GM12873 (cell line): ENCODE results near the gene GLYATL1.

Experiments
- TF ChIP-seq, protein P1 (sequence below): IDR thresholded peaks from 2 replicates; pipeline ENCODE4 v1.5.1; 2012; ENCODE audit warnings: low read depth, mild to moderate bottlenecking, moderate library complexity, low read length, control low read depth; ENCODE audit not compliant: insufficient read depth; ENCODE audit errors: missing control alignments

Gene GLYATL1

DNA sequence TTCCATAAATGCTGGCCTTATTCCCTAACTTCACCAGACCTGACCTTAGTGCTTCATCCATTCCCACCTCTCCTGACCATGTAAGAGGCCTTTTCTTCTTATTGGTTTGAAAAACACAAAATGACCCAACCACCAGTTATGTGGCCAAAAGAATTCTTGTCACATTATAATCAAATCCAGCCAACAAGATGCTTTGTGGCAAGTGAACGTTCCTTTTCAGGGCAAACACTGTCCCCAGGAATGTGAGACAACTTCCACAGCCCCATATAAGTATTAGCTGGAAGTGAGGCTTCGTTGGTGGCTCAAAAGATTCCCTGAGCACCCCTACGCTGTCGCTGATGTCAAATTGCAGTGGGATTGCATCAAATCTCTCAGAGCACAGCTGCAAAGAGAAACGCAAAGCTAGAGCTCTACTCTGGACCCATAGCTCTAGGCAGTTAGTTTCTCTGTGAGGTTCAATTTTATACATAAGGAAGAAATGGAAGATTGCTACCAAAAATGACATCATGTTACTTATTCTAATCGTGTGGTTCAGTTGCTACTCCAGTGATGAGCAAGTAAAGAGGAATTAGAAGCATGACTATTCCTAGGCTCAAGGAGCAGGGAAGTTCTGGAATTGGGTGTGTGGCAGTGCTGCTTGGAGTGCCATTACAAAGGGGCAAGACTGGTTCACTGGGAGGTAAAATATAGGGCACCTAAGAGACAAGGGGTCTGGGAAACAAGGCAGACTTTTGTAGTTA, 26.1 kb downstream of the GLYATL1 start:
- TF ChIP-seq, protein P1, sequence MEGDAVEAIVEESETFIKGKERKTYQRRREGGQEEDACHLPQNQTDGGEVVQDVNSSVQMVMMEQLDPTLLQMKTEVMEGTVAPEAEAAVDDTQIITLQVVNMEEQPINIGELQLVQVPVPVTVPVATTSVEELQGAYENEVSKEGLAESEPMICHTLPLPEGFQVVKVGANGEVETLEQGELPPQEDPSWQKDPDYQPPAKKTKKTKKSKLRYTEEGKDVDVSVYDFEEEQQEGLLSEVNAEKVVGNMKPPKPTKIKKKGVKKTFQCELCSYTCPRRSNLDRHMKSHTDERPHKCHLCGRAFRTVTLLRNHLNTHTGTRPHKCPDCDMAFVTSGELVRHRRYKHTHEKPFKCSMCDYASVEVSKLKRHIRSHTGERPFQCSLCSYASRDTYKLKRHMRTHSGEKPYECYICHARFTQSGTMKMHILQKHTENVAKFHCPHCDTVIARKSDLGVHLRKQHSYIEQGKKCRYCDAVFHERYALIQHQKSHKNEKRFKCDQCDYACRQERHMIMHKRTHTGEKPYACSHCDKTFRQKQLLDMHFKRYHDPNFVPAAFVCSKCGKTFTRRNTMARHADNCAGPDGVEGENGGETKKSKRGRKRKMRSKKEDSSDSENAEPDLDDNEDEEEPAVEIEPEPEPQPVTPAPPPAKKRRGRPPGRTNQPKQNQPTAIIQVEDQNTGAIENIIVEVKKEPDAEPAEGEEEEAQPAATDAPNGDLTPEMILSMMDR: no peak

DNA sequence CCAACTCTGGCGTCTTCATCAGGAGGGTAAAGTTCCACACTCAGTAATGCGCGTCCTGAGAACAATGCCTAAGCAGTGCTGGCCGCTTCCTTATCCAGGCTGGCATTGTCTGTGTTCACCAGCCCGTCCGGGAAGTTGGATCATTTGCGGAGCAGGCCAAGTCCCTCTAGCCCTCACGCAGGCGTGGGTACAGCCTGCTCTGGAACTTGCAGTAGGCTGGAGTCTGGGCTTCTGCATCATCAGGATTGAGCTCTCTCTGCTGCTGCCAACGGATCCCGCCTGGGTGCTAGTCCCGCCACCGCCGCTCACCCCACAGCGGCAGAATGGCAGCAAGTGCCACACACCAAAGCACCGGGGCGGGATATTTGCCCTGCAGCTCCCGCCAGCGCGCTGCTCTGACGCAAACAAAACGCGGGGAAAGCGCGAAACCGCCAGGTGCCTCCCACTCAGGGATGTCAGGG, 29.0 kb downstream of the GLYATL1 start:
- TF ChIP-seq, protein P1: no peak

DNA sequence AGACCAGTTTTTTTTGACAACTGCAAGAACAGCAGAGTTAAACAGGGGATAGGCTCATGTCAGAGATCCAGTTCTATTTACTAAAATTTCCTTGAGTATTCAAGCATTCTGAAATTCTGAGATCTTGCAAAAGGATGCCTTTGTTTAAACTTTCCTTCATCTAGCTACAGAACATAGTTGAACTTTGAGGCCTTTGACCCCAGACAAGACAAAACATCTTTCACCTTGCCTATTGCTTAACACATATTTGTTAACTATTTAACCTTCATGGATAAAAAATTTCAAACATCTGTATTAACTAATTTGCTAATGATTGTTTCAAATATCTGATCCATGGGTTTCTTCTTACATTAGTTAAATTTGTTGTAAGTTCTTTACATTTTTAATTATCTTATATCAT, 38.2 kb downstream of the GLYATL1 start:
- TF ChIP-seq, protein P1: no peak

DNA sequence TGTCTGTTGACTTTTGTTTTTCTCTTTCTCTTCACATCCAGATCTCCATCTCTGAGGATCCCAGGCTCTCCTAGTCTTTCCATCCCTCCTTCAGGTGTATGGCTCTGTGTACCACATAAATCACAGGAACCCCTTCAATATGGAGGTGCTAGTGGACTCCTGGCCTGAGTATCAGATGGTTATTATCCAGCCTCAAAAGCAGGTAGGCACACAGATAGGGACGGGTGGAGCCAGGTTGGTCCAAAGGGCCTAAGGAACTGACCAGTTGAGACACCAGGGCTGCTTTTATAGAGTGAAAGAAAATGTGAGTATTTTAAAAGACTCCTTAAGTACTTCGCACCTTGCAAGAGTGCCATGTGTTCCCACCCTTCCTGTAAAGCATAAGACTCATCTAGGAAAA, 39.9 kb downstream of the GLYATL1 start:
- TF ChIP-seq, protein P1: no peak

DNA sequence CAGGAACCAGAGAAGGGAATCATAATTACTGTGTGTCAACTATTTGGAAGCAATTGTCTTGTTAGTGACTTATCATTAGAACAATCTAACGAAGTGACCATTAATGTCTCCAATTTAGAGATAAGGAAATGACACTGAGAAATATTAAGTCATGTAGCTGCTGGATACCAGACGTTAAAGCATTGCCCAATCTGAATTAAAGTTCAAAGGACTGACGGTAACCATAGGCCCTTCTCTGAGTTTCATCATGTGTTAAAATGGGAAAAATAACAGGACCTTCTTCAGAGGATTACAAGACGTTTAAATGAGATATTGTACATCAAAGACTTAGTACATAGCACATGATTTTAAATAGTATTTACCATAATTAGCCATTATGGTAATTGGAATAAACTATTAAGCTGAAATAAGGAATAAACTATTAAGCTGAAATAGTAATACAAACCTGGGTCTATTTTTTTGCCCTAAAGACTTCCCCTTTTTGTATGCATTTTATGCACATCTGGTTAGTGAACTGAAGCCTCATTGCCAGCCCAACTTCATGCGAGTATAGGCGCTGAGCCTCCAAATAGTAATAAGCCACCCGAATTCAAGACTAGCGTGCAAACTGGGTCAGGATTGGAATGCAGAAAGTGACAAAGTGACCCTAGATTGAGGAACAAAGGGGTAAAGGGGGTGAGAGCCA, 41.0 kb downstream of the GLYATL1 start:
- TF ChIP-seq, protein P1: no peak

DNA sequence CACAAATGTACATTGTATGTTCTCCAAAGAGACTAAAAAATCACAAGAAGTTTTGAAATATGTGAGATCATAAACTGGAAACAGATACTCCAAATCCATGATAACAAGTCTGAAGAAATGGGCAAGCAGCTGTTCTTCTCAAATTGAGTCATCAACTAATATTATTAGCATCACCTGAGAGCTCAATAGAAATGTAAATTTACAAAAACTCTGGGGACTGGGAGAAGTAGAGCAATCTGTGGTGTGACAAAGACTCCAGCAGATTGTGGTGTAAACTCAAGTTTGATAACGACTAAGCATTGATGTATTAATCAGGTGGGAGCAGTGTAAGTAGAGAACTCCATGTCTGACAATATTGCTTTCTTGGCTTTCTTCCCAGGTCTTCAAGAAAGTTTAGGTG, 53.2 kb downstream of the GLYATL1 start:
- TF ChIP-seq, protein P1: no peak

DNA sequence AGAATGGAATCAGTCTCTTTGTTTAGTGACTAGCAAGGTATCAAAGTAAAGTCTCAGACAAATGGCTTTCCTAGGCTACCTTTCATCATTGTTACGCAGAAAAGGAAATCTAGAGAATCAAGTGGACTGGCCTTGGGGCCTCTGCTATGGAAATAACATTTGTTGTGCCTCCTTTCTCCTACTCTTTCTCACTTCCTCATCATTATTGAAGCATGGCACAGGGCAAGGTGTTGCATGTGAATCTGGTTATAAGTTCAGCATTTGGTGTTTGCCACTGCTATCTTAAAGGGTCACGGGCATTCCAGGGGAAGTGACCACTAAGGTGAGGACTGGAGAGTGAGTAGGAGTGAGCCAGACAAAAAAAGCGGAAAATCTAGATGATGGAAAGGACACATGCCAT, 54.9 kb downstream of the GLYATL1 start:
- TF ChIP-seq, protein P1: no peak
